SU-DHL-6 (cell line): Measurements from ENCODE around the gene CKS1B.

Experiments
- EZH2phosphoT487 ChIP-seq: fragments of 200-600 bp; sonication (generic), shearing (Covaris generic); conservative IDR thresholded peaks from 2 replicates; pipeline ENCODE4 v1.6.1; 2018; ENCODE audit warnings: mild to moderate bottlenecking, antibody characterized with exemption, low read length, moderate library complexity, mixed read lengths
- TF ChIP-seq, protein P1 (sequence below): fragments of 200-600 bp; sonication (generic); IDR thresholded peaks from one replicate; pipeline ENCODE4 v1.5.1; 2017; ENCODE audit warnings: antibody characterized with exemption, mild to moderate bottlenecking, low read length, moderate library complexity; ENCODE audit not compliant: insufficient read depth, poor library complexity, severe bottlenecking

DNA sequence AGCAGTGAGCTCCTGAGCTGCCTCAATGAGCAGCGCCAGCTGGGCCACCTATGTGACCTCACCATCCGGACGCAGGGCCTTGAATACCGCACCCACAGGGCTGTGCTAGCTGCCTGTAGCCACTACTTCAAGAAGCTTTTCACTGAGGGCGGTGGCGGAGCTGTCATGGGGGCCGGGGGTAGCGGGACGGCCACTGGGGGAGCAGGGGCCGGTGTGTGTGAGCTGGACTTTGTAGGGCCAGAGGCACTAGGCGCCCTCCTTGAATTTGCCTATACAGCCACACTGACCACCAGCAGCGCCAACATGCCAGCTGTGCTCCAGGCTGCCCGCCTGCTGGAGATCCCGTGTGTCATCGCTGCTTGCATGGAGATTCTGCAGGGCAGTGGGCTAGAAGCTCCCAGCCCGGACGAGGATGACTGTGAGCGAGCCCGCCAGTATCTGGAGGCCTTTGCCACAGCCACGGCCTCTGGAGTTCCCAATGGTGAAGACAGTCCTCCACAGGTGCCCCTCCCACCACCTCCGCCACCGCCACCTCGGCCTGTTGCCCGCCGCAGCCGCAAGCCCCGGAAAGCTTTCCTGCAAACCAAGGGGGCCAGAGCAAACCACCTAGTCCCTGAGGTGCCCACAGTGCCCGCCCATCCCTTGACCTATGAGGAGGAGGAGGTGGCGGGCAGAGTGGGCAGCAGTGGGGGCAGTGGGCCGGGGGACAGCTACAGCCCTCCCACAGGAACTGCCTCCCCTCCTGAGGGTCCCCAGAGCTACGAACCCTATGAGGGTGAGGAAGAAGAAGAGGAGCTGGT lies 40.4 kb downstream of the CKS1B start:
- TF ChIP-seq, protein P1, sequence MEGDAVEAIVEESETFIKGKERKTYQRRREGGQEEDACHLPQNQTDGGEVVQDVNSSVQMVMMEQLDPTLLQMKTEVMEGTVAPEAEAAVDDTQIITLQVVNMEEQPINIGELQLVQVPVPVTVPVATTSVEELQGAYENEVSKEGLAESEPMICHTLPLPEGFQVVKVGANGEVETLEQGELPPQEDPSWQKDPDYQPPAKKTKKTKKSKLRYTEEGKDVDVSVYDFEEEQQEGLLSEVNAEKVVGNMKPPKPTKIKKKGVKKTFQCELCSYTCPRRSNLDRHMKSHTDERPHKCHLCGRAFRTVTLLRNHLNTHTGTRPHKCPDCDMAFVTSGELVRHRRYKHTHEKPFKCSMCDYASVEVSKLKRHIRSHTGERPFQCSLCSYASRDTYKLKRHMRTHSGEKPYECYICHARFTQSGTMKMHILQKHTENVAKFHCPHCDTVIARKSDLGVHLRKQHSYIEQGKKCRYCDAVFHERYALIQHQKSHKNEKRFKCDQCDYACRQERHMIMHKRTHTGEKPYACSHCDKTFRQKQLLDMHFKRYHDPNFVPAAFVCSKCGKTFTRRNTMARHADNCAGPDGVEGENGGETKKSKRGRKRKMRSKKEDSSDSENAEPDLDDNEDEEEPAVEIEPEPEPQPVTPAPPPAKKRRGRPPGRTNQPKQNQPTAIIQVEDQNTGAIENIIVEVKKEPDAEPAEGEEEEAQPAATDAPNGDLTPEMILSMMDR, result no peak
- TF ChIP-seq EZH2phosphoT487, result no peak
